IgD-negative memory B cell (primary cell): Measurements from ENCODE around the gene PTPN7. TPM values are rescaled to one million over a fixed set of nuclear protein-coding genes. Genes with fewer than 3 reads are reported as not detected.
A peak's percentile ranks its signal among the peaks of the same experiment; 100 is the strongest.
"Not testable (repeated sequence)": the region's sequence is repeated elsewhere in the genome, so short reads cannot be mapped to it uniquely, and the experiment has no call there.

Experiments used
- H3K27ac Mint-ChIP-seq, 3 donors: one replicate each; pipeline ENCODE4 v1.8.0; 2020 to 2022; ENCODE audit warnings: mild to moderate bottlenecking in 3 of 3, mixed read lengths in 3 of 3, moderate library complexity in 1 of 3
- H3K27me3 Mint-ChIP-seq: one replicate; pipeline ENCODE4 v1.8.0; 2021; ENCODE audit warnings: mixed read lengths
- H3K36me3 Mint-ChIP-seq: one replicate; pipeline ENCODE4 v1.8.0; 2020; ENCODE audit warnings: mild to moderate bottlenecking, mixed read lengths
- H3K4me1 Mint-ChIP-seq, 3 donors: one replicate each; pipeline ENCODE4 v1.8.0; 2020 to 2022; ENCODE audit warnings: mixed read lengths in 3 of 3, mild to moderate bottlenecking in 1 of 3
- H3K4me3 Mint-ChIP-seq, 4 donors: one replicate each; pipeline ENCODE4 v1.8.0; 2020 to 2022; ENCODE audit warnings: mild to moderate bottlenecking in 4 of 4, mixed read lengths in 4 of 4, moderate library complexity in 3 of 4
- H3K9me3 Mint-ChIP-seq, 3 donors: one replicate each; pipeline ENCODE4 v1.8.0; 2020 to 2021; ENCODE audit warnings: mixed read lengths in 3 of 3, mild to moderate bottlenecking in 1 of 3
- polyA plus RNA-seq: library from polyadenylated mRNA; unstranded; fragments of 300-500 nt; fragmentation: Illumina TruSeq; gene quantifications from one replicate; pipeline ENCODE4 v1.2.3, GENCODE V29; 2021

Gene PTPN7
- polyA plus RNA-seq, 1 donor from 2014 or later = 18.7 TPM

DNA sequence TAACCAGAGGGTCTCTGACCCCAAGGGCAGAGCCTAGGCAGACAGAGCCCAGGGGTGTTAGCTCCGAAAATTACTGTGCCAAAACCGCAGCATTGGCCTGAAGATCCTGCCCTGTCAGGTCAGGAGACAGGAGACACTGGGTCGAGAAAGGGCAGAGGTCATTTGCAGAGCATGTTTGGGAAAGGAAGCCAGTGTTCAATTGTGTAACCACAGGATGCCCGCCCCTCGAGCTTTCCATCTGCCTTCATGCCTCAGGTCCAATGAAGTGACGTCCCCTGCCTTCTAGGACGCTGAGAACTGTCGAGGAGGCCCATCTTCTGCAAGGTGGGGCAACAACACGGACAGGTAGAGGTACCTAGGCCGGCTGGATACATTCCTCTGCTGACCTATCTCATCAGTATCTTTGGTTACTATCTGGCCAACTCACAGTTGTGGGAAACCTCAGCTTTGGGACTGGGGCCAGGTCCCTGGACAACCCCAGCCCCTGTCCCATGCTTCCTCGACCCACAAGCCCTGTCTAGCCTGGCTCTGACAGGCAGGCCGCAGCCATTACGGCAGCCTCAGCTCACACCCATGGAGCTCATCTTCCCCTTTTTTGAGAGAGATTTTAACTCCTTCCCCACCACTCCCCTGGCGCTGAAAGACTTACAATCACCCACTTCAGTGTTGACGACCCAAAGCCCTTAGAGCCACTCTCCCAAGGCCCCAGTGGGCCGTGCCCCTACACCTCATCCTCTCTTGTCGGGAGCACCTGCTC, 17.2 kb downstream of the PTPN7 start:
- H3K4me3 Mint-ChIP-seq = peak overlapping the region; percentile 91 to 99 (median 94)

DNA sequence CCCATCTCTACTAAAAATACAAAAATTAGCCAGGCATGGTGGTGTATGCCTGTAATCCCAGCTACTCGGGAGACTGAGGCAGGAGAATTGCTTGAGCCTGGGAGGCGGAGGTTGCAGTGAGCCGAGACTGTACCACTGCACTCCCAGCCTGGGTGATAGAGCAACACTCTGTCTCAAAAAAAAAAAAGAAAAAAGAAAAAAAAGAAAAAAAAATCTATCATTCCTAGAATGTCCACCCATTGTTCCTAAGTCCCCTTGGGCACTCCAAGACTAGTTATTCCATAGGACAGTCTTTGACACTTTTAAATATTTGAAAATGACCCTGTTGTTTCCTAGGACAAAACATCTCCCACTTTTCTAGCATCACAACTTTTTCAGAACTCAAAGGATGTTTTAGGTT, 18.9 kb downstream of the PTPN7 start:
- H3K27ac Mint-ChIP-seq, H3K27me3 Mint-ChIP-seq, H3K36me3 Mint-ChIP-seq, H3K9me3 Mint-ChIP-seq: not testable (repeated sequence)
- Mint-ChIP-seq H3K4me3 (peak overlapping the region in 2 of 4 donors; percentile 6 to 91), H3K4me1 (peaks cover 17 to 28% (median 20%) of the 10 kb centered on the region in 3 donors)

More for the DNA sequence above, 17.2 kb downstream of the PTPN7 start:
- H3K4me1 Mint-ChIP-seq = peaks cover 22 to 31% (median 23%) of the 10 kb centered on the region in 3 donors
- H3K36me3 Mint-ChIP-seq = peaks cover 3% of the 10 kb centered on the region
- no peaks in the 10 kb centered on the region for H3K9me3 Mint-ChIP-seq
- H3K27ac Mint-ChIP-seq = peak overlapping the region; percentile 57 to 95 (median 94)
- peaks cover 2% of the 10 kb centered on the region for H3K27me3 Mint-ChIP-seq

DNA sequence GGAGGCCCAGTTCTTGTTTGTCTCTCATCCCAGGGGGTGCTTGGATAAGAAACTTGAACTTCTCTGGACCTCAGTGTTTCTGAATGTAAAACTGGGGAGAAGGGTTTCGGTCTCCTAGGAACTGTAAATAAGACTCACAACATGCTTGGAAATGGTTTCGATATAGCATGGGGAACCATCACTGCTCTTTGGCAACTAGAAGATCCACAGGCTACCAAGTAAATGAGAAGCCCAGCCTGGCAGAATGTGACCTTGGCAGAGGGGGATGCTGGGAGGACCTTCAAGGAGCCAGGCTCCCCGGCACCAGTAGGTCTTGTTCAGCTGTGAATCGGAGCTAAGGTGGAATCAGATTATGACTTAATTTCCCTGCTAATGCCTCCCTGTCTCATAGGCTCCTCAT, 19.6 kb downstream of the PTPN7 start:
- Mint-ChIP-seq H3K36me3 (peaks cover 3% of the 10 kb centered on the region), H3K4me3 (peak overlapping the region in 1 of 4 donors; percentile 68), H3K4me1 (peaks cover 17 to 28% (median 20%) of the 10 kb centered on the region in 3 donors), H3K9me3 (no peaks in the 10 kb centered on the region), H3K27ac (no peak overlapping the region), H3K27me3 (peaks cover 2% of the 10 kb centered on the region)

DNA sequence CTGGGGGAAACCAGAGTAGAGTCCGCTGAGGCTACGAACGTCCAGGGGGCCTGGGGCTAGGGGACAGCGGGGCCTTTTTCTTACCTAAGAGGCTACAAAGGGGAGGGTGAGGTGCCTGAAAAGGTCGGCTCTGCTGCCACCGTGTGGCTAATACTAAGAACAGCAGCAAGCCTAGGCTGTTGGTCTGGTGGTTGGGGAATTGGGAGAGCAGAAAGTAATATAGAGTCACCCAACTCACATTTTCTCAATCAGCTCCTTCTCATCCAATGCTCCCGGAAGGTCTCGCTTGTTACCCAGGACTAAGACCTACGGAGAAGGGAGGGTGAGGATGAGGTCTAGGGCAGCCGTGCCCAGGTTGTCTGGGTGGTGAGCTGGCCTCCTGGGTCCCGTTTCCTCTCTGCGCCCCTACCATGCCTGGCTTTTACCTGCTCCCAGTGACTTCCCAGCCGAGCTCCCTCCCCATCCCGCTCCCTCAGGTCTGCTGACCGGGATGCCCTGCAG, 25.1 kb downstream of the PTPN7 start:
- Mint-ChIP-seq H3K9me3 (no peaks in the 10 kb centered on the region), H3K4me3 (peak overlapping the region in 2 of 4 donors; percentile 39 to 68), H3K27ac (no peak overlapping the region), H3K4me1 (peaks cover 0 to 6% (median 0%) of the 10 kb centered on the region in 3 donors), H3K27me3 (no peaks in the 10 kb centered on the region), H3K36me3 (peaks cover 1% of the 10 kb centered on the region)

DNA sequence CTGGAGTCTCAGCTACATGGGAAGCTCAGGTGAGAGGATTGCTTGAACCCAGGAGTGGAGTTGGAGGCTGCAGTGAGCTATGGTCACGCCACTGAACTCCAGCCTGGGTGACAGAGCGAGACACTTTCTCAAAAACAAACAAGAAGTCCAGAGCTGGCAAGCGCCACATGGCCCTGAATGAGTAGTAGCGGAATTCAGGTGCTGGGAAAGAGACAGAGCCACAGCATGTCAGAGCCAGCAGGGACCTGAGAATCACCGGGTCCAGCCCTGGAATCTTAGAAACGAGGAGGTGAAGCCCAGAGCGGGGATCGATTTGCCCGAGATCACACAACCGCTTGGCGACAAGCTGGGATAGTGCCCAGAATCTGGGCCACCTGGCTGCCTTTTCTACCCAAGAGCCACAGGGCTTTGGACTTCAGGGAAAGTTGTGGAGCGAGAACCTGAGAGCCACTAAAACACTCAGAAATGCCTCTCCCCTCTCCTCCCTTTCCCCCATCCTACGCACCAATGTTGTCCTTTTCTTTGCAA, 25.7 kb downstream of the PTPN7 start:
- Mint-ChIP-seq H3K4me3 (peak overlapping the region in 1 of 4 donors; percentile 51), H3K27ac (no peak overlapping the region), H3K36me3 (peaks cover 1% of the 10 kb centered on the region), H3K9me3 (no peaks in the 10 kb centered on the region), H3K4me1 (peaks cover 0 to 6% (median 0%) of the 10 kb centered on the region in 3 donors), H3K27me3 (no peaks in the 10 kb centered on the region)

DNA sequence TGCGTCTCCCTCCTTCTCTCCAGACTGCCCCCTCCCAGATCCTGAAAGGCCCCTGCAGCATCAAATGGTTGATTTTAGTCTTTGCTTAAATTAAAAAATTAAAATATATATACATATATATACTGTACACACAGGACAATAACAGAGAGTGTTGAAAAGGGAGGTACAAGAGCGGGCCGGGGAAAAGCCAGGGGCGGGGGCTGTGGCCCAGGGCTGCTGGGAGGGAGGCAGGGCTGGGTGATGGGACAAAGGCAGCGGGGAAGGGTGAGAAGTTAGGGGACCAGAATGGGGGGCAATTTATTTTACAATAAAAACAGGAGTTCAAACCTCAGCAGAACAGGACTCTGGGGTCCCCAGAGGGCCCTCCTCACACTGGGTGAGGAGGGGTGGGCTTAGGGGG, 26.4 kb downstream of the PTPN7 start:
- Mint-ChIP-seq H3K9me3 (no peaks in the 10 kb centered on the region), H3K4me1 (peaks cover 0 to 6% (median 0%) of the 10 kb centered on the region in 3 donors), H3K27ac (no peak overlapping the region), H3K4me3 (no peak overlapping the region), H3K36me3 (peaks cover 1% of the 10 kb centered on the region), H3K27me3 (no peaks in the 10 kb centered on the region)

DNA sequence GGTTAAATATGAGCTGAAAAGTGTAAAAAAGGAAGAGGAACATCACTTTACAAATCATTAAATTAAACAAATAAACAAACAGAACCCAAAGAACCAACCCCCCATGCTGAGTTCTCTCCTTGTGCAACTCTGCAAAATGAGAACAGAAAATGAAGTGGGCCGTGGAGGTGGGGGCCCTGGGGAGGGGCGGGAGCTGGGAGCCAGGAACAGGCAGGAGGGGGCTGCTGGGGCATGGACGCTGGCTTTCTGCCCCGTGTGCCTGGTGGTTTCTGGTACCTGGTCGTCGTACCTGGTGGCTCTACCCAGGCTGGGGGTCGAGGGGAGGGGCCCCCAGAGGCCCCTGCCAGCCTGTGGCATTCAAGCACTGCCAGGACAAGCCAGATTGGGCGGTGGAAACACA, 26.9 kb downstream of the PTPN7 start:
- Mint-ChIP-seq H3K4me3 (no peak overlapping the region), H3K9me3 (no peaks in the 10 kb centered on the region), H3K4me1 (peaks cover 0 to 6% (median 0%) of the 10 kb centered on the region in 3 donors), H3K27ac (no peak overlapping the region), H3K27me3 (no peaks in the 10 kb centered on the region), H3K36me3 (peaks cover 1% of the 10 kb centered on the region)

DNA sequence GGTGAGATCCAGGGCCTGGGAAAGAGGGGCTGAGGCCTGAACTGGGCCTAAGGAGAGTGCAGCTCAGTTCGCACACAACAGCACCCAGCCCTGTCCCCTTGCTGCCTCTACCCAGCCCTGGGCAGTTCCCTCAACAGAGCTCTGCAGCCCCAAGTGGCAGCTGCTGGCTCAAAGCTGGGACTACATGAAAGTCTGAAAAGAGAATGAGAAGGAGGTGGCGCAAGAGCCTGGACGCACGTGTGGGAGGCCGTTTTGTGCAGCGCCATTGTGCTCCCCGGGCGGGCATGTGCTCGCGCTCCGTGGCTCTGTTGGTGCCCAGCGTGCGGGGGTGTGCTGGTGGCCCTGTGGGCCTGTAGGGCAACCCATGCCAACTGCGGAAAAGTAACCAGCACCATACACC, 27.4 kb downstream of the PTPN7 start:
- Mint-ChIP-seq H3K4me3 (no peak overlapping the region), H3K27ac (no peak overlapping the region), H3K9me3 (no peaks in the 10 kb centered on the region), H3K36me3 (peaks cover 1% of the 10 kb centered on the region), H3K4me1 (peaks cover 0 to 6% (median 0%) of the 10 kb centered on the region in 3 donors), H3K27me3 (no peaks in the 10 kb centered on the region)

DNA sequence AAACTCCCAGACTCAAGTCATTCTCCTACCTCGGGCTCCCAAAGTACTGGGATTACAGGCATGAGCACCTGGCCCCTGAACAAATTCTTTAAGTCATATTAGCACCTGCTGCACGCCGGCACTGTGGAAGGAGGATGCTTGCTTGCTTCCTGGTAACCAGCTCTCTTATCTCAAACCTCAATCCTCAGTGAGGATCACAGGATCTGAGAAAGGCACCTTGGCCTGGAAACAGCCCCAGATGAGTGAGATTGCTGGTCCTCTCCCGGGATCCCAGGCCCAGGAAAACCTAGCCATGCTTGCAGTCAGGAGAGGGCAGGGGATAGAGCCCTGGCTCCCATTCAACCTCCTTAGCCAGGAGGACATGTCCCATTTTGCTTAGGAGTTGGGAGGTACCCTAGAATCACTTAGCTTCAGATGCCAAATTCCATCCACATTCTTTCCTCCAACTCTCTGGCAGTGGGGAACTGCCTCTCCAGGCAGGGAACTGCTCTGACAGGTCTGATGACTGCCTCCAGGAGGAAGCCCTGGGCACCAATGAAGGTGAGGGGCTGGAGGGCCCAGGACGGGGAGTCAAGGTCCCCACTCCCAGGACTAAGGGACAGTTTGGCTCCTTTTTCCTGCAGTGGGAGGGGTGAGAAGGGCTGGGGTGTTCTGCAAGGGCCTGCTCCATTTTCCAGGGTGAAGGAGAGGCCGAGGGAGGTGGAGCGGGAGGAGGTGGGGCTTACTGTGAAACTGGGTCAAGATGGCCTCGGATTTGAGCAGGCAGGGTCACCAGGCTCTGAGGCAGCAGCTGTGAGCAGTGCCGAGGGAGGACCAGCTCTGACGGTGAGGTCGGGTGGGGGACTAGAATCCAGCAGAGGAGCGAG, 28.2 kb downstream of the PTPN7 start:
- H3K27ac Mint-ChIP-seq = no peak overlapping the region
- H3K27me3 Mint-ChIP-seq = peaks cover 2% of the 10 kb centered on the region
- H3K9me3 Mint-ChIP-seq = peaks cover 0 to under 1% (median 0%) of the 10 kb centered on the region in 3 donors
- H3K4me1 Mint-ChIP-seq = peaks cover 0 to 6% (median 0%) of the 10 kb centered on the region in 3 donors
- H3K4me3 Mint-ChIP-seq = no peak overlapping the region
- peaks cover 1% of the 10 kb centered on the region for H3K36me3 Mint-ChIP-seq

DNA sequence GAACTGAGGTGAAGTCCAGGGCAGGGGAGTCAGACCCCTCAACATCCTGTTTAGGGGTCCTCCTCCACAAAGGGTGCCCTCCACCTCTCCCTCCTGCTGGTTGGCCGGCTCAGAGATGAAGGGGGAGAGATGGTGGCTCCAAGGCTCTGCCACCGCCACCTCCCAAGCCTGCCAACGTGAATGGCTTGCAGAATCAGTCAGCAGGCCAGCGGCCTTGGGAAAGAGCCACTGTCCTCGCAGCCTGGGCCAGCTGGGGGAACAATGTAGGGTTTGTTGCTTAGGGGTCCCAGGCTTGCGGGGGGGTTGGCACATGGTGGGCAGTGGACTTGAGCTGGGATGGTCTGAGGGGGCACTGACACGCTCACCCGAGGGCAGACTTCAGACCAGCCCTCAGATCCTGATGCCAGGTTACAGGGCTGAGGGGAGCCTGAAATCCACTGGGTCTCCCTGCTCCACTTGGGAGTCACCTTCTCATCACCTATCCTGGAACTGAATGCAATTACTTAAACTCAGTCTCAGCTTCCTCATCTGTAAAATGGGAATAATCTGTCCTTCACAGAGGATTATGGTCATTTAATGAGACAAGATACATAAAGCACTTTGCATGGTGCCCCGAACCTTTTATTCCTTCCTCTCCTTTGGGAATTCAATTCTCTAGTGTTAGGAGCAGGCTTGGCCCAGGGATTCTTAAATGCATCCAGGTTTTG, 29.4 kb downstream of the PTPN7 start:
- Mint-ChIP-seq H3K27ac (peak overlapping the region in 1 of 3 donors; percentile 42), H3K36me3 (peaks cover 1% of the 10 kb centered on the region), H3K4me3 (no peak overlapping the region), H3K4me1 (peaks cover 0 to 6% (median 0%) of the 10 kb centered on the region in 3 donors), H3K9me3 (peaks cover 0 to 2% (median 0%) of the 10 kb centered on the region in 3 donors), H3K27me3 (peaks cover 3% of the 10 kb centered on the region)

DNA sequence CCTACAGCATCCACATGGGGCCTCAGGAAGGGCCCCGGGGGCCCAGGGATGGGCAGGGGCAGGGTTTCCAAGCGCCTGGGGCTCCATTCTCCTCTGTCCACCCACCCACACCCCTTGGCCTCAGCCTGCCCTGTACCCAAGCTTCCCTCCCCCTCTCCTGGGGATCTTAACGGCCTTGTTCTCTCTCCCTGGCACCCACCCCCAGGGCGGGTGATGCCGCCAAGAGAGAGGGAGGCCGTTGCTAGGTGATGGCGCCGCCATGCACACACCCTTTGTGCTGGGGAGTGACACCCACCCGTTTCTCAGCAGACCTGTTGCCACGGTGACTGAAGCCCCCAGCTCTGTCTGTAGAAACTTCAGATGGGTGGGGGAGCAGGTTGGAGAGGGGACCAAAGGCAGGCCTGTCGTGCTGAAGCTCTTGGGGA, 30.1 kb downstream of the PTPN7 start:
- Mint-ChIP-seq H3K36me3 (peaks cover 1% of the 10 kb centered on the region), H3K4me3 (no peak overlapping the region), H3K27ac (no peak overlapping the region), H3K9me3 (peaks cover 0 to 2% (median 0%) of the 10 kb centered on the region in 3 donors), H3K27me3 (peaks cover 3% of the 10 kb centered on the region), H3K4me1 (peaks cover 0 to 4% (median 0%) of the 10 kb centered on the region in 3 donors)

DNA sequence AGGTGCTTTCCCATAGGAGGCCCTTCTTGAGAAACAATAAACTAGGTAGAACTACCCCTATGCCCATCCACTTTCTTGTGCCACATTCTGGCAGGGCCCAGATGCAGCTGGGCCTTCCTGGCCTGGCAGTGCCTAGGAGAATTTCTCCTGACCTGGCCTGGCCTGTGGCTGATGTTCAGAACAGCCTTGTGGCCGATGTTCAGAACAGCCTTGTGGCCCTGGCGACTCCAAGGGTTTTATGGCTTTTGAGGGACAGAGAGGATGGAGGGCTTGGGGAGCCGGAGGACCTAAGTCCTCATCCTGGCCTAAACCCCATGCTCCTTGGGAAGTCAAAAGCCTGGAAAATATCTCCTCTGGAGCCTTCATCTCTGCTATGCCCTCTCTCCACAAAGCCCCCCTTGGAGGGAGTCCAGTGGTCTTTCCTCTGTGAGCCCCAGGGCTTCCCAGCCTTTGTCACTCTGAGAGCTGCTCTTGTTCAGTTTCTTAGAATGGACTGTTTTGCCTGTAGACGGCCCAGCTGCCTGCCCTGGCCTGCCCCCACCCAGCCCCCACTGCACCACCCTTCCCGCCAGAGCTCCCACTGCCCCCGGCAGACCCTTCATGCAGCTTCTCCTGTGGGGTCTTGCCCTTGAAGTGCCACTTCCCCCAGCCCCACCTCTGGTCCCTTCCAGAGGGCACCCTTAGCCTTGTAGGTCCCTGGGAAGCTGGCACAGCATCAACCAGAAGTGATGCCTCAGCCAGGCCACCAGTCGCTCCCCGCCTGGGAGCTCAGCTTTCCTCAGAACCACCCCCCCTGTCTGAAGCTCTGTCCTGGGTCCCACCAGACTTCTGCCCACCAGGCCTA, 30.7 kb downstream of the PTPN7 start:
- Mint-ChIP-seq H3K27ac (no peak overlapping the region), H3K27me3 (peaks cover 3% of the 10 kb centered on the region), H3K9me3 (peaks cover 0 to 2% (median 0%) of the 10 kb centered on the region in 3 donors), H3K36me3 (no peaks in the 10 kb centered on the region), H3K4me1 (no peaks in the 10 kb centered on the region), H3K4me3 (no peak overlapping the region)

DNA sequence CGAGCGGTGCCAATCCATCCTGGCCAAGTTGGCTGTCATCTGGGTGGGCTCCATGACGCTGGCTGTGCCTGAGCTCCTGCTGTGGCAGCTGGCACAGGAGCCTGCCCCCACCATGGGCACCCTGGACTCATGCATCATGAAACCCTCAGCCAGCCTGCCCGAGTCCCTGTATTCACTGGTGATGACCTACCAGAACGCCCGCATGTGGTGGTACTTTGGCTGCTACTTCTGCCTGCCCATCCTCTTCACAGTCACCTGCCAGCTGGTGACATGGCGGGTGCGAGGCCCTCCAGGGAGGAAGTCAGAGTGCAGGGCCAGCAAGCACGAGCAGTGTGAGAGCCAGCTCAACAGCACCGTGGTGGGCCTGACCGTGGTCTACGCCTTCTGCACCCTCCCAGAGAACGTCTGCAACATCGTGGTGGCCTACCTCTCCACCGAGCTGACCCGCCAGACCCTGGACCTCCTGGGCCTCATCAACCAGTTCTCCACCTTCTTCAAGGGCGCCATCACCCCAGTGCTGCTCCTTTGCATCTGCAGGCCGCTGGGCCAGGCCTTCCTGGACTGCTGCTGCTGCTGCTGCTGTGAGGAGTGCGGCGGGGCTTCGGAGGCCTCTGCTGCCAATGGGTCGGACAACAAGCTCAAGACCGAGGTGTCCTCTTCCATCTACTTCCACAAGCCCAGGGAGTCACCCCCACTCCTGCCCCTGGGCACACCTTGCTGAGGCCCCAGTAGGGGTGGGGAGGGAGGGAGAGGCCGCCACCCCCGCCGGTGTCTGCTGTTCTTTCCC, 32.4 kb downstream of the PTPN7 start:
- no peak overlapping the region for H3K4me3 Mint-ChIP-seq
- H3K4me1 Mint-ChIP-seq = no peaks in the 10 kb centered on the region
- H3K27ac Mint-ChIP-seq = no peak overlapping the region
- H3K36me3 Mint-ChIP-seq = no peaks in the 10 kb centered on the region
- H3K9me3 Mint-ChIP-seq = peaks cover 0 to 2% (median 0%) of the 10 kb centered on the region in 3 donors
- peaks cover 3% of the 10 kb centered on the region for H3K27me3 Mint-ChIP-seq
